SU-DHL-6 (cell line): Measurements from ENCODE around the gene KRT84.

ENCODE experiments used
- CTCF ChIP-seq: fragments of 200-600 bp; sonication (generic); IDR thresholded peaks from one replicate; pipeline ENCODE4 v1.5.1; 2017; ENCODE audit warnings: antibody characterized with exemption, mild to moderate bottlenecking, low read length, moderate library complexity; ENCODE audit not compliant: insufficient read depth, poor library complexity, severe bottlenecking
- EZH2phosphoT487 ChIP-seq: fragments of 200-600 bp; sonication (generic), shearing (Covaris generic); conservative IDR thresholded peaks from 2 replicates; pipeline ENCODE4 v1.6.1; 2018; ENCODE audit warnings: mild to moderate bottlenecking, antibody characterized with exemption, low read length, moderate library complexity, mixed read lengths

GRCh38 chr12:52418576-52419110, 33.2 kb upstream of the KRT84 start:
- TF ChIP-seq CTCF (no peak), EZH2phosphoT487 (no peak)
